Gastrocnemius medialis (tissue), 4 donors: ENCODE measurements around the gene PGGT1B. TPM values are rescaled to one million over a fixed set of nuclear protein-coding genes. Genes with fewer than 3 reads are reported as not detected.

Experiments
- ATAC-seq, 2 donors: fragments of 150-250 bp; one replicate each; pipeline ENCODE4 v1.9.1; 2016
- DNase-seq, 2 donors: peaks; one replicate each; pipeline ENCODE4 v3.0.0-alpha.2; 2019
- H3K27ac ChIP-seq, 4 donors: fragments of 200-600 bp; sonication (generic); 1 replicate in 1 of 4; 2 replicates in 3 of 4; pipeline ENCODE4 v1.5.1; 2016 to 2018; ENCODE audit warnings: mild to moderate bottlenecking in 2 of 4, moderate library complexity in 1 of 4
- H3K27me3 ChIP-seq, 3 donors: fragments of 200-600 bp; sonication (generic) in 2 of 3; 1 replicate in 1 of 3; 2 replicates in 2 of 3; pipeline versions ENCODE4 v1.5.1 to v1.6.0; 2016 to 2019; ENCODE audit warnings: mild to moderate bottlenecking in 1 of 3, moderate library complexity in 1 of 3
- H3K36me3 ChIP-seq, 2 donors: fragments of 200-600 bp; sonication (generic) in 1 of 2; one replicate each; pipeline ENCODE4 v1.5.1; 2017 to 2018
- H3K4me1 ChIP-seq, 2 donors: fragments of 200-600 bp; sonication (generic) in 1 of 2; one replicate each; pipeline ENCODE4 v1.5.1; 2016 to 2017; ENCODE audit warnings: mild to moderate bottlenecking in 2 of 2
- H3K4me3 ChIP-seq, 4 donors: fragments of 200-600 bp; sonication (generic) in 3 of 4; 1 replicate in 1 of 4; 2 replicates in 3 of 4; pipeline ENCODE4 v1.5.1; 2016 to 2019; ENCODE audit warnings: mild to moderate bottlenecking in 2 of 4
- H3K9me3 ChIP-seq, 3 donors: fragments of 200-600 bp; sonication (generic) in 2 of 3; 1 replicate in 1 of 3; 2 replicates in 2 of 3; pipeline ENCODE4 v1.5.1; 2016 to 2019
- CTCF ChIP-seq, 5 experiments: fragments of 450-650 bp in 3 of 5; fragments of 200-600 bp in 2 of 5; sonication (generic) in 2 of 5; IDR thresholded peaks in 4 of 5; conservative IDR thresholded peaks in 1 of 5; 1 replicate in 4 of 5; 2 replicates in 1 of 5; pipeline ENCODE4 v1.5.1; 2016 to 2019; ENCODE audit warnings: antibody characterized with exemption in 5 of 5, mild to moderate bottlenecking in 3 of 5, moderate library complexity in 3 of 5
- POLR2A ChIP-seq, 2 donors: fragments of 450-650 bp; IDR thresholded peaks; one replicate each; pipeline ENCODE4 v1.6.1; 2017; ENCODE audit warnings: antibody characterized with exemption in 2 of 2, mild to moderate bottlenecking in 2 of 2, moderate library complexity in 2 of 2
- in situ Hi-C, 4 donors: fragments of 200-750 bp; cut with MboI; loops; one replicate each; pipeline versions ENCODE4 v1.15.0 to v1.8.0; 2017; ENCODE audit warnings: low sequenced_read_pairs in 4 of 4
- intact Hi-C: fragments of 100-400 bp; cut with DNase I; formaldehyde crosslinking; loops from one replicate; pipeline ENCODE4 v1.15.1; 2023; ENCODE audit warnings: low total_unique reads
- total RNA-seq, 4 donors: library from RNA; depleted of rRNA; stranded (reverse); fragments of >200 nt; gene quantifications; one replicate each; pipeline versions ENCODE4 v1.1.0 to v1.2.3, GENCODE V29; 2016

The PGGT1B gene
- total RNA-seq, 4 donors from 2014 or later, result 6.7 to 16.3 (median 10.4) TPM

DNA sequence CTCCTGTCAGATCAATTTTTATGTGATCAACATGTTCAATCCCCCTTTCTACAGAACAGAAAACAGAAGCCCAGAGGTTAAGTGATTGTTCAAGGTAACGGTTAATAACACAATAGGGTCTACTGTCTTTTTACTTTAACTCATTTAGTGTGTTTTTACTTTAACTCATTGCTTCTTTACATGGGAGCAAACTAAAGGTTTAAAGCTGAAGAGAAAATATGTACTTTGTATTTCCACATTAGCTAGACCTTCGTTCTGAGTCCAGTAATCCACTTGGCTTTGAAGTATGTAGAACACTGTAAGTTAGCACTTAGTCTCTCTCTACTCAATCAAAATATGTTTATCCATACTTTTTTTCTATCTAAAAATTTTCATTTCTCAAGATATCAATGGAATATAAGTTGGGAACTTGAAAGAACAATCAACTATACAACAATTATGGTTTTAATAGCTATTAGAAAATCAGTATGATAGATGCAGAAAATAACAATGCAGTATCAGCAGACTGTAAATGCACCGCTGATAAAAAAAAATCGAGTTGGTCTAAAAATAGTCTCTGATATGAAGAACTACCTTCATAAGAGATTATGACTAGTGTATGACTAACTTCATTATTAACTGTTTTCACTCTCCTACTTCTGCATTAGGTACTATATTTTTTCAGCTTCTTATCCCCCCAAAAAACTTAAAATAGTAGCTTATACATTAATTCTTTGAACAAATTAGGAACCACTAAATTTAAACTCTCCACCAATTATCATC lies 20.6 kb downstream of the PGGT1B start:
- Histone ChIP-seq H3K4me1 (peaks cover 7 to 9% of the 10 kb centered on the region in 2 donors), H3K27ac (no peak overlapping the region), H3K36me3 (peaks cover 0 to 22% of the 10 kb centered on the region in 2 donors), H3K4me3 (no peak overlapping the region), H3K27me3 (no peaks in the 10 kb centered on the region), H3K9me3 (no peaks in the 10 kb centered on the region)
- ATAC-seq (no peak), DNase-seq (no peak)
- in situ Hi-C loops (loop anchor here in 2 of 4 donors (10.0 kb wide), 1 partner anchor 147 kb away; no protein-coding TSS in a partner anchor), intact Hi-C loops (loop anchor here (10.0 kb wide), 1 partner anchor 1637 kb away; no protein-coding TSS in a partner anchor)
- no peak for TF ChIP-seq CTCF (IDR thresholded peaks at IDR 0.05 in 4 of 5, conservative IDR thresholded peaks at IDR 0.05 in 1 of 5)
- TF ChIP-seq POLR2A (IDR thresholded peaks at IDR 0.05), result no peak

GRCh38 chr5:115237066-115237465 lies 25.6 kb downstream of the PGGT1B start:
- intact Hi-C loops, result no loop called here
- H3K27ac ChIP-seq, result no peak overlapping the region
- in situ Hi-C loops, result no loop called here
- no peak for ATAC-seq
- H3K36me3 ChIP-seq, result peaks cover 0 to 31% of the 10 kb centered on the region in 2 donors
- no peaks in the 10 kb centered on the region for H3K4me1 ChIP-seq
- no peak for TF ChIP-seq POLR2A (IDR thresholded peaks at IDR 0.05)
- TF ChIP-seq CTCF (IDR thresholded peaks at IDR 0.05 in 4 of 5, conservative IDR thresholded peaks at IDR 0.05 in 1 of 5), result no peak
- no peaks in the 10 kb centered on the region for H3K9me3 ChIP-seq
- H3K27me3 ChIP-seq, result no peaks in the 10 kb centered on the region
- DNase-seq, result no peak
- no peak overlapping the region for H3K4me3 ChIP-seq

DNA sequence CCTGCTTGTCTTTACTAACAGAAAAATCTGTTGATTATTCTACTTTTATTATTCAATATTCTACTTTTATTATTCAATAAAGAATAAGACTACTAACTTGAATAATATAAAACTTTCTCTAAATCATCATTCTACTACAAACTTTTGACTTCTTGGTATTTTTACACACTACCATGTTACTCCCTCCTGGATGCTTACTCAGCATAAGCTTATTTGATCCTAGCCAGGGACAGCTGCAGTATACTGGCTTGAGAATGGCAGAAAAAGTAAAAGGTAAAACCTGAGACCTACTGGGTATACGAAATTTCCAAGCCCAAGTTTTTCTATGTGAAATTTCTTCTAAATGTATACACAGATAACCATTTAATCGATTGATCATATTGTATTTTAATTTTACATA lies 26.1 kb downstream of the PGGT1B start:
- DNase-seq (no peak), ATAC-seq (no peak)
- TF ChIP-seq POLR2A (IDR thresholded peaks at IDR 0.05) (no peak), CTCF (IDR thresholded peaks at IDR 0.05 in 4 of 5, conservative IDR thresholded peaks at IDR 0.05 in 1 of 5) (no peak)
- H3K27ac ChIP-seq, result no peak overlapping the region
- no peaks in the 10 kb centered on the region for H3K4me1 ChIP-seq
- H3K4me3 ChIP-seq, result no peak overlapping the region
- in situ Hi-C loops (no loop called here), intact Hi-C loops (no loop called here)
- H3K9me3 ChIP-seq, result no peaks in the 10 kb centered on the region
- H3K27me3 ChIP-seq, result no peaks in the 10 kb centered on the region
- peaks cover 0 to 31% of the 10 kb centered on the region in 2 donors for H3K36me3 ChIP-seq

DNA sequence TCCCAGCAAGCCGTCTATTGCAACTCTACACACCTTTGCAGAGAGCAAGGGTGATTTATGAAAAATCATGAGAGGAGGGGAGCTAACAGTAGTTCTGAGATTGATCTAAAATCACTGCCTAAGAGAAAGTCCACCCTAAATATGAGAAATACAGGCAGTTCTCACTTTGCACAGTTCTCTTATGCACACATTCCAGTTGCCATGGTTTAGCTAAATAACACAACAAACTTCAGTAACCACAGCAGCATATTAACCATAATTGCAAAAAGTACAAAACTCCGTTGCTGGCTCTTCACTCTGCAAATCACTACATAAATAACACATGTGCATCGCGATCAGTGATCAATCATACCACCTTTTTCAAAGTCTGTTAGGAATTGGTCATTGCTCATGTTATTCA lies 31.1 kb downstream of the PGGT1B start:
- ATAC-seq (no peak), DNase-seq (no peak)
- Histone ChIP-seq H3K9me3 (no peaks in the 10 kb centered on the region), H3K27ac (no peak overlapping the region), H3K4me3 (no peak overlapping the region), H3K27me3 (no peaks in the 10 kb centered on the region), H3K4me1 (no peaks in the 10 kb centered on the region), H3K36me3 (peaks cover 0 to 42% of the 10 kb centered on the region in 2 donors)
- in situ Hi-C loops (no loop called here), intact Hi-C loops (no loop called here)
- TF ChIP-seq CTCF (IDR thresholded peaks at IDR 0.05 in 4 of 5, conservative IDR thresholded peaks at IDR 0.05 in 1 of 5) (no peak), POLR2A (IDR thresholded peaks at IDR 0.05) (no peak)
